Stimulated activated CD8-positive, alpha-beta memory T cell treated with anti-CD3 and anti-CD28 coated beads, Interleukin-2, amount 100 ng/mL, for 48 hours (primary cell): ENCODE measurements around the gene NAT10.

Experiments
- DNase-seq, 2 donors: peaks; one replicate each; pipeline ENCODE4 v3.0.0-alpha.2; 2020; ENCODE audit warnings: low read depth in 2 of 2

The NAT10 gene

GRCh38 chr11:34149274-34149673, 43.8 kb downstream of the NAT10 start:
- DNase-seq: no peak

GRCh38 chr11:34149786-34150185, 44.4 kb downstream of the NAT10 start:
- DNase-seq: no peak

GRCh38 chr11:34150494-34151151, 45.2 kb downstream of the NAT10 start:
- no peak for DNase-seq

GRCh38 chr11:34151166-34151565, 45.7 kb downstream of the NAT10 start:
- no peak for DNase-seq

- DNase-seq: no peak
These were observed 46.8 kb downstream of the NAT10 start for GRCh38 chr11:34151916-34152845.

- no peak for DNase-seq
These were observed 48.8 kb downstream of the NAT10 start for GRCh38 chr11:34154059-34154875.

- no peak for DNase-seq
These were observed 49.8 kb downstream of the NAT10 start for GRCh38 chr11:34155057-34155756.

GRCh38 chr11:34155757-34156062, 50.3 kb downstream of the NAT10 start:
- no peak for DNase-seq

- DNase-seq: no peak
These were observed 51.7 kb downstream of the NAT10 start for GRCh38 chr11:34157163-34157562.

GRCh38 chr11:34158661-34159060, 53.2 kb downstream of the NAT10 start:
- peak in 1 of 2 donors; percentile 28 for DNase-seq

GRCh38 chr11:34160049-34160721, 54.8 kb downstream of the NAT10 start:
- no peak for DNase-seq

- DNase-seq: no peak
These were observed 55.4 kb downstream of the NAT10 start for GRCh38 chr11:34160791-34161190.

GRCh38 chr11:34161361-34161760, 55.9 kb downstream of the NAT10 start:
- DNase-seq: no peak

GRCh38 chr11:34161812-34162492, 56.5 kb downstream of the NAT10 start:
- peak; percentile 47 to 61 for DNase-seq

- DNase-seq: no peak
These were observed 57.0 kb downstream of the NAT10 start for GRCh38 chr11:34162493-34162820.

- no peak for DNase-seq
These were observed 57.4 kb downstream of the NAT10 start for GRCh38 chr11:34162856-34163255.

- DNase-seq: no peak
These were observed 59.7 kb downstream of the NAT10 start for GRCh38 chr11:34165121-34165520.

GRCh38 chr11:34165786-34166555, 60.5 kb downstream of the NAT10 start:
- DNase-seq: no peak

- no peak for DNase-seq
These were observed 61.6 kb downstream of the NAT10 start for GRCh38 chr11:34166806-34167740.
